ENCODE results near the gene FICD.

Gene FICD

GRCh38 chr12:108568338-108569154 is 53.5 kb downstream of the FICD start:
- DNase-seq = no peak

Data from NCI-H1417 treated with DMSO at 0.1 percent for 48 hours (cell line).